ENCODE data around the gene RPS27L.
A peak's percentile ranks its signal among the peaks of the same experiment; 100 is the strongest.

Gene RPS27L

DNA sequence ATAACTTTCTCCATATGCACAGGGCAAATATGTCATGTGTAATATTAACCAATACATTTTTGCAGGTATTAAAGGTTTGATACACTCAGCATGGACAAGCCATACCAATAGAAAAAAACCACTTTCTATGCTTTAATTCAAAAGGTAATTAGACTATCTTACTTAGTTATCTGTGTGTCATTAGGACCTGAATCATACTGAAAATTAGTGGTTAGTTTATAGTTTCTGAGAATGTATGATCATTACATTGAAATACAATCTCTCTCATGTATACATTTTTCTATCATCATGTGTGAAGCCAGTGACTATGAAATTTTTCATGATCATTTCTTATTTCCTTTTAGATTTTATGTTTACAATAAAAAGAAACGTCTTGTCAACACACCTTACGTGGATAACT is 16.3 kb downstream of the RPS27L start:
- no peak for DNase-seq (ENCODE audit: low read depth)
- H3K4me3 ChIP-seq (ENCODE audit: low read length) = no peak overlapping the region
- TF ChIP-seq, protein P1, sequence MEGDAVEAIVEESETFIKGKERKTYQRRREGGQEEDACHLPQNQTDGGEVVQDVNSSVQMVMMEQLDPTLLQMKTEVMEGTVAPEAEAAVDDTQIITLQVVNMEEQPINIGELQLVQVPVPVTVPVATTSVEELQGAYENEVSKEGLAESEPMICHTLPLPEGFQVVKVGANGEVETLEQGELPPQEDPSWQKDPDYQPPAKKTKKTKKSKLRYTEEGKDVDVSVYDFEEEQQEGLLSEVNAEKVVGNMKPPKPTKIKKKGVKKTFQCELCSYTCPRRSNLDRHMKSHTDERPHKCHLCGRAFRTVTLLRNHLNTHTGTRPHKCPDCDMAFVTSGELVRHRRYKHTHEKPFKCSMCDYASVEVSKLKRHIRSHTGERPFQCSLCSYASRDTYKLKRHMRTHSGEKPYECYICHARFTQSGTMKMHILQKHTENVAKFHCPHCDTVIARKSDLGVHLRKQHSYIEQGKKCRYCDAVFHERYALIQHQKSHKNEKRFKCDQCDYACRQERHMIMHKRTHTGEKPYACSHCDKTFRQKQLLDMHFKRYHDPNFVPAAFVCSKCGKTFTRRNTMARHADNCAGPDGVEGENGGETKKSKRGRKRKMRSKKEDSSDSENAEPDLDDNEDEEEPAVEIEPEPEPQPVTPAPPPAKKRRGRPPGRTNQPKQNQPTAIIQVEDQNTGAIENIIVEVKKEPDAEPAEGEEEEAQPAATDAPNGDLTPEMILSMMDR (conservative IDR thresholded peaks at IDR 0.05; ENCODE audit: low read depth, low read length) = no peak

DNA sequence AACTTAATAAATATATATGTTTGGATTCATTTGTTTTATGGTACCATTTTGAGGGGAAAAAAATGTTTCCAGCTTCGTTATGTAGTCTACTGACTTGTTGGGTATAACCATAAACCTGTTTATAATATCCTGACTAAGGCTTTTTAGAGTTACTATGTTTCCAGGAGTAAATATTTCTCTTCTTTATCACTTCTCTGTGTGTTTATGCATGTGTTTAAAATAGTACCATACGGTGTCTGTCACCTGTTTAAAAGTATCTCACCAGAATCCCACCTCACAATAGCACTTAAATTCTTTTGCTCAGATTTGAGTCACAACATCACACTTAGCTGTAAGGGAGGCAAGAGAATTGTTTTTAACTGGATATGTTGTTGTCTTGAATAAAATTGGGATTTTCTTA is 20.5 kb downstream of the RPS27L start:
- DNase-seq (ENCODE audit: low read depth) = peak; percentile 86
- H3K4me3 ChIP-seq (ENCODE audit: low read length) = no peak overlapping the region
- TF ChIP-seq, protein P1 (conservative IDR thresholded peaks at IDR 0.05; ENCODE audit: low read depth, low read length) = no peak

DNA sequence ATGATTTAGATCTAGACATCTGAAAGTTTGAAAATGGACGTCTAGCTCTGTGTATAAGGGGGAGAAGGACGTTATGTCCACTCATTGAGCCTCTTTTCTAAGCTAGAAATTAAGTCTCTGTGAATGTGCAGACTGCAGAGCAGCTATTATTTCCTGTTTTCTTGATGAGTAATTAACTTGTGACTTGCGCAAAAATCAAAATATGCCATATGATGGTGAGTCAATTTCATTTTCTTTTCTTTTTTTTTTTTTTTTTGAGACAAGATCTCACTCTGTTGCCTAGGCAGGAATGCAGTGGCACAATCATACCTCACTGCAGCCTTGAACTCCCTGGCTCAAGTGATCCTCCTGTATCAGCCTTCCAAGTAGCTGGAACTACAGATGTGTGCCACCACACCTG is 21.5 kb downstream of the RPS27L start:
- H3K4me3 ChIP-seq (ENCODE audit: low read length) = no peak overlapping the region

DNA sequence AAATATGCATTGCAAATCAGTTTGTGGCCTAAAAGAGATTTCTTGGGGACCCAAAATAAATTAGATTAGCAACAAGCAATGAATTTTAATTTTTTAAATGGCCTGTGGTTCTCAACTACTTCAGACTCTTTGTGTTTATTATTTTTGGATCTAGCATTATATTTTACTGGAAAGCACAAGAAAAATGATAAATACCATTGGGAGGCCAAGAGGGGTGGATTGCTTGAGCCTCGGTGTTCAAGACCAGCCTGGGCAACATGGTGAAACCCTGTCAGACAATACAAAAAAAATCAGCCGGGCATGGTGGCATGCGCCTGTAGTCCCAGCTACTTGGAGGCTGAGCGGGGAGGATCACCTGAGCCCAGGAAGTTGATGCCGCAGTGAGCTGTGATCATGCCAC is 22.0 kb downstream of the RPS27L start:
- DNase-seq (ENCODE audit: low read depth) = no peak
- TF ChIP-seq, protein P1 (conservative IDR thresholded peaks at IDR 0.05; ENCODE audit: low read depth, low read length) = no peak
- no peak overlapping the region for H3K4me3 ChIP-seq (ENCODE audit: low read length)

More for the DNA sequence above, 21.5 kb downstream of the RPS27L start:
- peak; percentile 91 for DNase-seq (ENCODE audit: low read depth)
- TF ChIP-seq, protein P1 (conservative IDR thresholded peaks at IDR 0.05; ENCODE audit: low read depth, low read length) = no peak

DNA sequence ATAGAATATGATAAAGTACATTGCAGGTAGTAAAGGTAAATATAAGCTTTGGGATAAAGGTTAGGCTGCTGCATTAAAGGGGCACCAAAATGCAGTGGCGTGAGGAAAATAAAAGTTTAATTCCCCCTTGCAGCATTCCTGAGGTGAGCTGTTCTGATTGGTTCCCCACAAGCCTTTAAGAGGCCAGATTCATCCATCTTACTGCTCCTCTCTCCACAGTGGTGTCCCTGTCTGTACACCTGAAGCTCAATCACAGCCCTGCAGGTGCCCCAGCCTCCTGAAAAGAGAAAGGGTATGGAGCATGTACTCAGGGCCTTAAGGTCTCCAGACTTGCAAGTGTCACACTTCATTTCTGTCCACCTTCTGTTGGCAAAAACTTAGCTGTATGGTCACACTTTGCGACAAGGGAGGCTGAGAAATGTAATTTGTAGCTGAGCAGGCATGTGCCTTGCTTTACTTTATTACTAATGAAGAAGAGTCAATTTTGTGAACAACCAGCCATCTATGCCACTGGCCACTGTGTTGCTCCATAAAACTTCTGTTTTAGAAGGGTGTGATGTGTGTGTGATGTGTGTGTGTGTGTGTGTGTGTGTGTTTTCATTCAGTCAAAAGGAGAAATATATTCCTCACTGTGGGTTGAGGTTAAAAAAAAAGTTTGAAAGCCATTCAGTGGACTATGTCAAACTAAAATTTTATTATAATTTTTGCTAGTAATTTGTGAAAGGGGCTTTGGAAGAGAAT is 22.9 kb downstream of the RPS27L start:
- DNase-seq (ENCODE audit: low read depth) = no peak
- no peak overlapping the region for H3K4me3 ChIP-seq (ENCODE audit: low read length)
- TF ChIP-seq, protein P1 (conservative IDR thresholded peaks at IDR 0.05; ENCODE audit: low read depth, low read length) = no peak

DNA sequence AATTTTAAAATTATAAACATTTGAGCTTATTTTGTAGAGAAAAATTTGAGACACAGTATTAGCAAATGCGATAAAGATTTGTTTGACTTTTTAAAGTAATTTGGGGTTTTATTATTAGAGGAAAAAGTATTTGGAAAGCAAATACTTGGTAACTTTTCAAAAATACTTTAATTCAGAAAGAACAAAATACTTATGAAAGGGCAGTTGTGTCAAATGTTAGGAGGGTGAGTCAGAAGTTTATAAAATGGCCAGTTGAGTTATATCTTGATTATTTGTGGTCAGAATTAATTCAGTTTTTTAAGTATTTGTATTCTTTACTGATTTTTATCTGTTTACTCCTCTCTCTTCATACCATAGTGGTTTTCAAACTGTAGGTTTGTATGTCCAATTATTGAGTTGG is 23.5 kb downstream of the RPS27L start:
- no peak for DNase-seq (ENCODE audit: low read depth)
- no peak overlapping the region for H3K4me3 ChIP-seq (ENCODE audit: low read length)
- TF ChIP-seq, protein P1 (conservative IDR thresholded peaks at IDR 0.05; ENCODE audit: low read depth, low read length) = no peak

DNA sequence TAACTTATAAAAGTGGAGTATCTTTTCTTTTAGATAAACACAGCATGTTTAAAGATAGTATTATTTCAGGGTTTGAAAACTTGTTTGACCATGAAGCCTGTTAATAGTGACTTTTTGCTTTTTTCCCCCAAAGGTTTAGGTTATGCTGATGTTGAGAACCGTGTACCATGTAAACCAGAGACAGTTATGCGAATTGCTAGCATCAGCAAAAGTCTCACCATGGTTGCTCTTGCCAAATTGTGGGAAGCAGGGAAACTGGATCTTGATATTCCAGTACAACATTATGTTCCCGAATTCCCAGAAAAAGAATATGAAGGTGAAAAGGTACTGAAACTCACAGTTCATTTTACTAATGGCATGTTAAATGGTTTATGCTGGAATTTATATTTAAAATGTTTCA is 30.6 kb downstream of the RPS27L start:
- H3K4me3 ChIP-seq (ENCODE audit: low read length) = no peak overlapping the region
- no peak for DNase-seq (ENCODE audit: low read depth)
- TF ChIP-seq, protein P1 (conservative IDR thresholded peaks at IDR 0.05; ENCODE audit: low read depth, low read length) = no peak

All from retinal pigment epithelial cell (primary cell).